Suprapubic skin (tissue), 4 donors: Measurements from ENCODE around the gene COL11A2. TPM values are rescaled to one million over a fixed set of nuclear protein-coding genes. Genes with fewer than 3 reads are reported as not detected.

Experiments
- DNase-seq, 2 donors: peaks; one replicate each; pipeline ENCODE4 v3.0.0-alpha.2; 2019; ENCODE audit warnings: low spot score in 2 of 2
- H3K27ac ChIP-seq: fragments of 200-600 bp; sonication (generic); one replicate; pipeline ENCODE4 v1.5.1; 2019
- H3K27me3 ChIP-seq: fragments of 200-600 bp; sonication (generic); one replicate; pipeline ENCODE4 v1.5.1; 2019
- H3K36me3 ChIP-seq: fragments of 200-600 bp; sonication (generic); one replicate; pipeline ENCODE4 v1.5.1; 2019
- H3K4me1 ChIP-seq: fragments of 200-600 bp; sonication (generic); one replicate; pipeline ENCODE4 v1.5.1; 2019
- H3K4me3 ChIP-seq: fragments of 200-600 bp; sonication (generic); one replicate; pipeline ENCODE4 v1.5.1; 2019; ENCODE audit warnings: mild to moderate bottlenecking
- H3K9me3 ChIP-seq: fragments of 200-600 bp; sonication (generic); one replicate; pipeline ENCODE4 v1.5.1; 2019
- EP300 ChIP-seq: sonication (generic); formaldehyde crosslinking; IDR thresholded peaks from one replicate; pipeline ENCODE4 v1.6.1; 2017; ENCODE audit warnings: antibody characterized with exemption
- POLR2A ChIP-seq, 2 donors: fragments of 450-650 bp; IDR thresholded peaks; one replicate each; pipeline ENCODE4 v1.6.1; 2017; ENCODE audit warnings: antibody characterized with exemption in 2 of 2, mild to moderate bottlenecking in 2 of 2, moderate library complexity in 2 of 2
- POLR2AphosphoS5 ChIP-seq, 3 donors: sonication (generic); formaldehyde crosslinking; IDR thresholded peaks; one replicate each; pipeline ENCODE4 v1.6.1; 2017; ENCODE audit warnings: antibody characterized with exemption in 3 of 3
- WGBS: methylation state at CpG from one replicate; pipeline ENCODE4 v1.1.5; 2018; 5-methylcytosine and 5-hydroxymethylcytosine counted together
- total RNA-seq, 4 donors: library from RNA; depleted of rRNA; stranded (reverse); fragments of >200 nt; gene quantifications; one replicate each; pipeline ENCODE4 v1.1.0, GENCODE V29; 2016
- TF ChIP-seq, protein P1 (sequence below), 2 donors: fragments of 200-600 bp in 1 of 2; fragments of 450-650 bp in 1 of 2; sonication (generic) in 1 of 2; IDR thresholded peaks; one replicate each; pipeline ENCODE4 v1.5.1; 2016 to 2019; ENCODE audit warnings: antibody characterized with exemption in 2 of 2, mild to moderate bottlenecking in 1 of 2, moderate library complexity in 1 of 2

Gene COL11A2
- total RNA-seq, 4 donors from 2014 or later = 0.21 to 0.97 (median 0.40) TPM

DNA sequence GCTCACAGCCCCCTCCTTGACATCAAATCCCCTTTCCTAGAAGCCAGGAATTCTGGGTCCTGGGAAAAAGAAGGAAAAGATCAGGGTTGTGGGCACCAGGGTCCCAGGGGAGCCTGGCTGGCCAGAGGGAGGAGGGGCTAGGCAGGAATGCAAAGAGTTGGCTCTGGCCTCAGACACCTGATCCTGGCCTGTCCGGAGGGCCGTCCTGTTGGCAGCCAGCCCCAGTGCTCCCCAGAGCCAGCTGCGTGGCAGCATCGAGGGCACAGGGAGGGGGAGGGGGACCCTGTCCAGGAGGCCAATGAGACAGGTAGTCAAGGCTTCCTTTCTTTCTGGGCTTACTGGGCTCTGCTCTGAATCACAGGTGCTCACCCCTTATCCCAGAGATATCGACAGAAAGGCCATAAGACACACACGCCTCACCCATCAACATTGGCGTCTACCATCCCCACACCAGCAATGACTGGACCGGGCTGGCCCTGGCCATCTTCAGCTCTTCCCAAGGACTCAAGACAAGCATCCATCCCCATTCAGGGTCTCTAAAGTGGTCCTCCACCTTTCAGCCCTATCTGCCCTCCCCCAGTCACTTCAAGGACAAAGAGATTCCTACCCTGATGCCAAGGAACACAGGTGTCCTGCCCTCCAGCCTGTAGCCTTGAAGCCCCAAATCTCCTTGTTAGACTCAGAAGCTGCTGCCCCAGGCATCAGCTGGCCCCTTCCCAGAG is 723 bp downstream of the COL11A2 start:
- no peak for TF ChIP-seq POLR2A (IDR thresholded peaks at IDR 0.05)
- TF ChIP-seq, protein P1, sequence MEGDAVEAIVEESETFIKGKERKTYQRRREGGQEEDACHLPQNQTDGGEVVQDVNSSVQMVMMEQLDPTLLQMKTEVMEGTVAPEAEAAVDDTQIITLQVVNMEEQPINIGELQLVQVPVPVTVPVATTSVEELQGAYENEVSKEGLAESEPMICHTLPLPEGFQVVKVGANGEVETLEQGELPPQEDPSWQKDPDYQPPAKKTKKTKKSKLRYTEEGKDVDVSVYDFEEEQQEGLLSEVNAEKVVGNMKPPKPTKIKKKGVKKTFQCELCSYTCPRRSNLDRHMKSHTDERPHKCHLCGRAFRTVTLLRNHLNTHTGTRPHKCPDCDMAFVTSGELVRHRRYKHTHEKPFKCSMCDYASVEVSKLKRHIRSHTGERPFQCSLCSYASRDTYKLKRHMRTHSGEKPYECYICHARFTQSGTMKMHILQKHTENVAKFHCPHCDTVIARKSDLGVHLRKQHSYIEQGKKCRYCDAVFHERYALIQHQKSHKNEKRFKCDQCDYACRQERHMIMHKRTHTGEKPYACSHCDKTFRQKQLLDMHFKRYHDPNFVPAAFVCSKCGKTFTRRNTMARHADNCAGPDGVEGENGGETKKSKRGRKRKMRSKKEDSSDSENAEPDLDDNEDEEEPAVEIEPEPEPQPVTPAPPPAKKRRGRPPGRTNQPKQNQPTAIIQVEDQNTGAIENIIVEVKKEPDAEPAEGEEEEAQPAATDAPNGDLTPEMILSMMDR (IDR thresholded peaks at IDR 0.05) = no peak
- TF ChIP-seq POLR2AphosphoS5 (IDR thresholded peaks at IDR 0.05) = no peak
- no peak for TF ChIP-seq EP300
- Histone ChIP-seq H3K9me3 (no peaks in the 10 kb centered on the region), H3K4me1 (peaks cover 17% of the 10 kb centered on the region), H3K27me3 (peaks cover 13% of the 10 kb centered on the region), H3K27ac (no peak overlapping the region), H3K36me3 (peaks cover 26% of the 10 kb centered on the region), H3K4me3 (no peak overlapping the region)
- DNase-seq = no peak
- 56% methylated on average over 8 of the region's 8 CpGs for WGBS

DNA sequence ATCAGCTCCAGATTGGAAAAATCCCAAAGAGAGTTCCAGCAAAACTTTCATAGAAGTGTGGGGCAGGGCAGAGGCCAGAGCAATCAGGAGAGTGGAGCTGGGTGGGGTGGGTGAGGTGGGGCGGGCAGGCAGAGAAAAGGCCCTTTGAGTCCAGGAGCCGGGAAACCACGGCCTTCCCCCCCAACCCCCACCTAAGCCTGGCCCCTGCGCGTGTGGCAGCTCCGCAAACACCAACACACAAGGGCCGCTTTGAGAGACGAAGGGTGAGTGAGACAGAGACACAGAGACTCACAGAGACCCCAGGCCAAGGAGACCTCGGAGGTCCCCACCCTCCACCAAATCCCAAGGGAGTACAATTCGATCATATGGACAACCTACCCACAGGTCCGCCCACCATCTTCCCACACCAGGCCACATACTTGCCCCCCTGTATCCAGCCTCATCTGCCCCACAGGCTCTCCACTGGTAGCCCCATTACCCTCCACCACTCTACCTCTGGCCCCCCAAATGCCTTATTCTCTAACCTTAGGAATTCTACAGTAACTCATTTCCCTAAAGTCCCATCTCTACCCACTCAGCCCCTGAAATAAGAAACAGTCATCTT is 1.7 kb downstream of the COL11A2 start:
- no peak for DNase-seq
- peaks cover 17% of the 10 kb centered on the region for H3K4me1 ChIP-seq
- TF ChIP-seq EP300 (no peak), POLR2AphosphoS5 (IDR thresholded peaks at IDR 0.05) (no peak), POLR2A (IDR thresholded peaks at IDR 0.05) (no peak)
- TF ChIP-seq, protein P1 (IDR thresholded peaks at IDR 0.05) = no peak
- peaks cover 16% of the 10 kb centered on the region for H3K36me3 ChIP-seq
- WGBS = 74% methylated on average over 11 of the region's 11 CpGs
- H3K9me3 ChIP-seq = no peaks in the 10 kb centered on the region
- no peak overlapping the region for H3K27ac ChIP-seq
- H3K27me3 ChIP-seq = peaks cover 14% of the 10 kb centered on the region
- H3K4me3 ChIP-seq = no peak overlapping the region

DNA sequence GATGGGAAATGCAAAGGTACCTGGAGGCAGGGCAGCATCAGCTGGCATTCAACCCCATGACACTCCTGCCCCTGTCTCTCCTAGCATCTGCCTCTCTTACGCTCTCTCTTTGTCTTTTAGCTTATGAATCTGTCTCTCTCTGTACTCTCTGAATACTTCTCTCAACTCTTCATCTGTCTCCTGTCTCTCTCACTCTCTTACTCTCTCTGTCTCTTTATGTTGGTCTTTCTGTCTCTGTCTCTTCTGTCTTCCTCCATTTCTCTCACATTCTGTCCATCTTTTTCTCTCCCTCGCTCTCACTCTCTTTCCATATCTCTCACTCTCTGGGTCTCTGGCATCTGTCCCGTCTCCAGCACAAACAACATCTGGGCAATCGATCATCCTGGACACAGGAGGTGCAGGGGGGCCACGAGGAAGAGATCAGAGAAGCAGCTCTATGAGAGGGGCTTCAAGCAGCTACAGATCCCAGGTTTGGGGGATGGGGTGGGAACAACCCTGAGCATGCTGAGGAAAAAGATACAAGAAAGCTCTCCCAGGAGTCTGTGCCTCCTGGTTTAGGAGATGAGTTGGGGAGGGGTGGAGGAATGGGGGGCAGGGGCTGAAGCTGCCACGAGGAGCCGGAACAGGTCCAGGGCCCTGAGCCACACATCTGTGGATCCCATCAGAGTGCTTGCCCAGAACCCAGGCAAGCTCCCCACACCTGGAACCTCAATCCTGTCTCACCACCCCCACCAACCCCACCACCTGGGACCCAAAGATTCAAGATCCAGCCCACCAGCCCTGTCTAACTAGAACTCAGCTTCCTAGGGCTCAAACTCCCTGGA is 2.4 kb downstream of the COL11A2 start:
- no peak for DNase-seq
- H3K36me3 ChIP-seq = peaks cover 9% of the 10 kb centered on the region
- no peak overlapping the region for H3K27ac ChIP-seq
- no peak overlapping the region for H3K4me3 ChIP-seq
- H3K27me3 ChIP-seq = peaks cover 19% of the 10 kb centered on the region
- H3K9me3 ChIP-seq = no peaks in the 10 kb centered on the region
- peaks cover 17% of the 10 kb centered on the region for H3K4me1 ChIP-seq
- WGBS = 69% methylated on average over 7 of the region's 7 CpGs
- TF ChIP-seq, protein P1 (IDR thresholded peaks at IDR 0.05) = no peak
- TF ChIP-seq EP300 = no peak

DNA sequence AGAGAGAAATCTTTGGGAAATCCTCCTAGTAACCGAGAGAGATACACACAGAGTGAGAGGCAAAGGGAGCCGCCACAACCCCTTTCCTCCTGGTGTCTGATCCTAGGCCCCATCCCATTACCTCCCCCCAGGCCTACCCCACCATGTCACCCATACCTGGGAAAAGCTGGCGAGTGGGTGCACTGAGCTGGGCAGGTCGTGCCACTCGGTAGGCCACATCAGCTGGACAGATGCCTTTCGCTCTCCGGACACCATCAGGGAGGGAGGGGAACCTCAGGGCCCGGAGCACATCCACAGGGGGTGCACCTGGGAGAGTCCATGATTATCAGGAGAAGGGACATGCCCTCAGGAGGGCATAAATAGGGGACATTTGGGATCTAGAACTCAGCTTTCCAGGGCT is 3.1 kb downstream of the COL11A2 start:
- H3K27me3 ChIP-seq = peaks cover 21% of the 10 kb centered on the region
- WGBS = 86% methylated on average over 5 of the region's 8 CpGs

More for the DNA sequence above, 3.1 kb downstream of the COL11A2 start:
- no peak for DNase-seq
- Histone ChIP-seq H3K27ac (no peak overlapping the region), H3K9me3 (no peaks in the 10 kb centered on the region), H3K36me3 (peaks cover 2% of the 10 kb centered on the region), H3K4me1 (peaks cover 17% of the 10 kb centered on the region), H3K4me3 (no peak overlapping the region)
- TF ChIP-seq POLR2A (IDR thresholded peaks at IDR 0.05) (no peak), POLR2AphosphoS5 (IDR thresholded peaks at IDR 0.05) (no peak), EP300 (no peak)
- TF ChIP-seq, protein P1 (IDR thresholded peaks at IDR 0.05) = no peak
